ENCODE results near the gene NFX1.
"Not testable (repeated sequence)": the region's sequence is repeated elsewhere in the genome, so short reads cannot be mapped to it uniquely, and the experiment has no call there.

DNA sequence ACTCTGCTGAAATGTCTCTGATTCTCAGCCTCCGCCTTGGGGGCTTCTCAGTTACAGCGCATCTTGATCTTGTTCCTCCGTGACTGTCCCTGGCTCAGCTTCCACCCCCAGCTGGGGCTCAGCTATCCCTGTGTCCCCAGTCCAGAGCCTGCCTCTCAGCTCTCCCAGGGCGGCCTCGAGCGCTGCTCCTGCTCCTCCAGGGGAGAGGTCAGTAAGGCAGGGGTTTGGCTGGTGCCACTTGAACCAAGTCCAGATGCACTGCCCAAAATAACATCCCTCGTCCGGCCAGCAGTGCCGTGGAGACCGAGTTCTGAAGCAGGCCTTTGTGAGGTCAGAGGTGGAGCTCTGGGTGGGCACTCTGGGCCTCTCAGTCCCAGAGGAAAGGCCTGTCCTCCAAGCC, 112.1 kb downstream of the NFX1 start, which contains the start of gene AQP7:
- TF ChIP-seq, protein P1, sequence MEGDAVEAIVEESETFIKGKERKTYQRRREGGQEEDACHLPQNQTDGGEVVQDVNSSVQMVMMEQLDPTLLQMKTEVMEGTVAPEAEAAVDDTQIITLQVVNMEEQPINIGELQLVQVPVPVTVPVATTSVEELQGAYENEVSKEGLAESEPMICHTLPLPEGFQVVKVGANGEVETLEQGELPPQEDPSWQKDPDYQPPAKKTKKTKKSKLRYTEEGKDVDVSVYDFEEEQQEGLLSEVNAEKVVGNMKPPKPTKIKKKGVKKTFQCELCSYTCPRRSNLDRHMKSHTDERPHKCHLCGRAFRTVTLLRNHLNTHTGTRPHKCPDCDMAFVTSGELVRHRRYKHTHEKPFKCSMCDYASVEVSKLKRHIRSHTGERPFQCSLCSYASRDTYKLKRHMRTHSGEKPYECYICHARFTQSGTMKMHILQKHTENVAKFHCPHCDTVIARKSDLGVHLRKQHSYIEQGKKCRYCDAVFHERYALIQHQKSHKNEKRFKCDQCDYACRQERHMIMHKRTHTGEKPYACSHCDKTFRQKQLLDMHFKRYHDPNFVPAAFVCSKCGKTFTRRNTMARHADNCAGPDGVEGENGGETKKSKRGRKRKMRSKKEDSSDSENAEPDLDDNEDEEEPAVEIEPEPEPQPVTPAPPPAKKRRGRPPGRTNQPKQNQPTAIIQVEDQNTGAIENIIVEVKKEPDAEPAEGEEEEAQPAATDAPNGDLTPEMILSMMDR (IDR thresholded peaks at IDR 0.05), result not testable (repeated sequence)
- not testable (repeated sequence) for TF ChIP-seq EZH2phosphoT487, EZH2 (IDR thresholded peaks at IDR 0.05)
